ENCODE measurements around the gene MSANTD2. TPM values are rescaled to one million over a fixed set of nuclear protein-coding genes. Genes with fewer than 3 reads are reported as not detected.

Gene MSANTD2
- polyA plus RNA-seq, 6 donors from 2014 or later: 2.5 to 8.1 (median 3.4) TPM; not detected in 1

DNA sequence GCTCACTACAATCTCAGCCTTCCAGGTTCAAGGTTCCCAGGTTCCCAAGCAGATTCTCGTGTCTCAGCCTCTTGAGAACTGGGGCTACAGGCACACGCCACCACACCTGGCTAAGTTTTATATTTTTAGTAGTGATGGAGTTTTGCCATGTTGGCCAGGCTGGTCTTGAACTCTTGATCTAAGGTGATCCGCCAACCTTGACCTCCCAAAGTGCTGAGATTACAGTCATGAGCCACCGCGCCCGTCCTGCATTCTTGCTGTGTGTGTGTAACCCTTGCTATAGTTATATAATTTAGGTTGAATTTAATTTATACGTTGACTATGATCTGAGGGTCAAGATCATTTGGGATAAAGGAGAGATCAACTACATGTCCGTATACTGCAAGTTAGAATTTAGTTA lies 35.7 kb upstream of the MSANTD2 start:
- H3K9me3 Mint-ChIP-seq: no peaks in the 10 kb centered on the region
- H3K27ac Mint-ChIP-seq: peak overlapping the region in 2 of 6 donors; percentile 9 to 89
- peak overlapping the region in 7 of 8 donors; percentile 39 to 90 (median 83) for H3K4me3 Mint-ChIP-seq
- H3K36me3 Mint-ChIP-seq: no peaks in the 10 kb centered on the region
- no peak for DNase-seq
- no peak for ATAC-seq (ENCODE audit: low read depth in 2 of 2)
- peaks cover 12 to 33% (median 20%) of the 10 kb centered on the region in 3 donors for H3K4me1 Mint-ChIP-seq
- H3K27me3 Mint-ChIP-seq: peaks cover 43 to 58% (median 57%) of the 10 kb centered on the region in 3 donors

DNA sequence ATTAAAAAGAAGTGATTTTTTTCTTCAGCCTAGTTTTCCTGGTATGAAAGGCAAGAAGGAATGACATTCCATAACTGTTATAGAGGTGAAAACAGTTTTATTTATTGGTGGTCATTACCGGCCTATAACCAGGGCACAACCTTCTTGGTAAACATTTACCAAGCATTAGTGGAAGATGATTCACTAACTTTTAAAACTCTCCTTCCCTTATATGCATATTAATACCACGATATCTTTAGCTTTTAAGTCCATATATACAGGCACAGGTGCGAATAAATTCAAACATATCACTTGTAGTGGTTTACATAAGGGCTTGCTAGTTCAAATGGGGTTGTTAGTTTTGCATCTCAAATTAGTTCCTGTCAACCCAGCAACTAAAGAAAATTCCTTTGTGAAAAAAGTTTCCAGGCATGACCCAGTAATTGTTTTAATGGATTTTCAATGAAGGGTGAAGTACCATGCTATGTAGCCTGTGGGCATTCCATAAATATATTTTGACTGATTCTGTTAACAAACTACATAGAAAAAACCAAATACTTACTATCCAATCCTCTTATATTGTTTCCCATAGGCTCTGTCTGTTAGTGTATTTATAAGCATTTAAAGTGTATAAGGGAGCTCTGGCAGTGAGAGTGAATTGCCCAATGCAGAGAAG lies 34.4 kb upstream of the MSANTD2 start:
- Mint-ChIP-seq H3K4me1 (peaks cover 5 to 24% (median 13%) of the 10 kb centered on the region in 3 donors), H3K9me3 (no peaks in the 10 kb centered on the region), H3K4me3 (no peak overlapping the region), H3K27me3 (peaks cover 36 to 50% (median 44%) of the 10 kb centered on the region in 3 donors), H3K36me3 (no peaks in the 10 kb centered on the region), H3K27ac (no peak overlapping the region)
- no peak for DNase-seq
- ATAC-seq (ENCODE audit: low read depth in 2 of 2): no peak

DNA sequence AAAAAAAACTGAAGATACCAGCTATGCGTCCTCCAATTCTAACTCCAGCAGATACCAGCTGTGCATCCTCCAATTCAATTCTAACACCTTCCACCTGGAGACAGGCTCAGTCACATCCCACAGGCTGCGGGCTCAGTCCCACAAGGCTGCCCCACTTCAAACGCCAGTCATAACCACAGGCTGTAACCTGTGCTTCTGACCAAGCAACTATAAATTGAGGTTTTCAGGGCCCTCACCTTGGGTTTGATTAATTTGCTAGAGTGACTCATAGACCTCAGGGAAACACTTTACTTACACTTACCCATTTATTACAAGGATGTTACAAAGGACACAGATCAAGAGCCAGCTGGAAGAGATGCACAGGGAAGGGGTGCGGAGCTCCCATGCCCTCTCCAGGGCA lies 32.4 kb upstream of the MSANTD2 start:
- Mint-ChIP-seq H3K36me3 (no peaks in the 10 kb centered on the region), H3K27me3 (peaks cover 26 to 32% (median 32%) of the 10 kb centered on the region in 3 donors), H3K4me3 (no peak overlapping the region), H3K4me1 (peaks cover 5 to 13% (median 13%) of the 10 kb centered on the region in 3 donors), H3K27ac (no peak overlapping the region), H3K9me3 (no peaks in the 10 kb centered on the region)
- no peak for ATAC-seq (ENCODE audit: low read depth in 2 of 2)
- no peak for DNase-seq

DNA sequence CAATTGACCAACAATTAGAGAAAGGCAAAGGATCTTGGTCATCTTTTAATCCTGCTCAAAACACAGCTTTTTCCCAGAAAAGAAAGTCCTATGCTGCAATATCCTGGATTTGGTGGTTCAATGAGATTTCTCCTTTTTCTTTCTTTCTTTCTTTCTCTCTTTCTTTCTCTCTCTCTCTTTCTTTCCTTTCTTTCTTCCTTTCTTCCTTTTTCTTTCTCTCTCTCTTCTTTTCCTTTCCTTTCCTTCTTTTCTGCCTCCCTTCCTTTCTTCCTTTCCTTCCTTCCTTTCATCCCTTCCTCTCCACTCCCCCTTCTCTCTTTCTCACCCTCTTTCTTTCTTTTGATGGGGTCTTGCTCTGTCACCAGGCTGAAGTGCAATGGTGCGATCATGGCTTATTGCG lies 31.7 kb upstream of the MSANTD2 start:
- Mint-ChIP-seq H3K4me3 (no peak overlapping the region), H3K9me3 (no peaks in the 10 kb centered on the region), H3K27me3 (peaks cover 24 to 39% (median 37%) of the 10 kb centered on the region in 3 donors), H3K27ac (no peak overlapping the region), H3K4me1 (peaks cover 5 to 9% (median 8%) of the 10 kb centered on the region in 3 donors), H3K36me3 (no peaks in the 10 kb centered on the region)
- ATAC-seq (ENCODE audit: low read depth in 2 of 2): no peak
- DNase-seq: no peak

DNA sequence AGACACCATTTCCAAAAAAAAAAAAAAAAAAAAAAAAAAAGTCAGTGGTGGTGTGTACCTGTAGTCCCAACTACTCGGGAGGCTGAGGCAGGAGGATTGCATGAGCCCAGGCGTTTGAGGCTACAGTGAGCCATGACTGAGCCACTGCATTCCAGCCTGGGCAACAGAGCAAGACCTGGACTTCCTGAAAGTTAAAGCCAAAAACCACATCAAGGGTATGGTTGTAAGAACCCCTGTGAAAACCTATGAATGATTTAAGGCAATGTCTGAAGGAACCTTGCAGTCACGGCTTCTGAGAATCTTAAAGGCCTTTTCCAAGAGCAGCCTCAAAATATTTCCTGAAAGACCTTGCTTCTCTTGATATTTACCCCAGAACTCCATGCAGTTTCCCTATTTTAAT lies 30.5 kb upstream of the MSANTD2 start:
- H3K27me3 Mint-ChIP-seq: peaks cover 29 to 40% (median 40%) of the 10 kb centered on the region in 3 donors
- ATAC-seq (ENCODE audit: low read depth in 2 of 2) (no peak), DNase-seq (no peak)
- no peaks in the 10 kb centered on the region for H3K9me3 Mint-ChIP-seq
- H3K4me3 Mint-ChIP-seq: no peak overlapping the region
- H3K36me3 Mint-ChIP-seq: no peaks in the 10 kb centered on the region
- no peak overlapping the region for H3K27ac Mint-ChIP-seq
- no peaks in the 10 kb centered on the region for H3K4me1 Mint-ChIP-seq

DNA sequence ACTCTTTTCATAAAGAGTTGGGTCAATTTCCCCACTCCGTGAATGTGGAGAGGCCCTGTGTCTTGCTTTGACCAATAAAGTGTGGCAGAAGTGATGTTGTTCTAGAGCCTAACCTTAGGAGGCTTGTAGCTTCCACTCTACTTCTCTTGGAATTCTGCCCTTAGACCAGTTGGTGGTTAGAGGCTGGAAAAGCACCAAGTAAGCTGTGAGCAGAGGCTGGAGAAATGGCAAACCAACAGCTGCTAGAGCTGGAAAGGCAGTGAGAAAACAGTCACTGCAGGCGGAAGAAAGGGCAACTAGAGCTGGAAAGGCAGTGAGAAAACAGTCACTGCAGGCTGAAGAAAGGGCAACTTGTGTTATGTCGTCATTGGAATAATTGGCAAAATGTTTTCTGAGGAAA lies 29.8 kb upstream of the MSANTD2 start:
- Mint-ChIP-seq H3K36me3 (no peaks in the 10 kb centered on the region), H3K27me3 (peaks cover 29 to 46% (median 38%) of the 10 kb centered on the region in 3 donors), H3K27ac (no peak overlapping the region), H3K4me3 (no peak overlapping the region), H3K4me1 (no peaks in the 10 kb centered on the region), H3K9me3 (no peaks in the 10 kb centered on the region)
- ATAC-seq (ENCODE audit: low read depth in 2 of 2) (no peak), DNase-seq (no peak)

DNA sequence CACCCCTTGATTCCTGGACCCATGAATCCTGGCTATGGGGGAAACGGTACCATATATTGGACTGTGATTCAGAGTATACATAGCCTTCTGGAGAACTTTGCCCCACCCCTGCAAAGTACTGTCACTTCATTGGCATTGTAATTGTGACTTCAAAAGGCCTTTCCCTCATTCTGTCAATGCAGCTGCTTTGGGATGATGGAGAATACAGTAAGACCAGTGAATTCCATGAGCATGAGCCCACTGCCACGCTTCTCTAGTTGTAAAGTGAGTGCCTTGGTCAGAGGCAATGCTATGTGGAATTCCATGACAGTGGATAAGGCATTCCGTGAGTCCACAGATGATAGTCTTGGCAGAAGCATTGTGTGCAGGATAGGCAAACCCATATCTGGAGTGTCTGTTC lies 25.7 kb upstream of the MSANTD2 start:
- ATAC-seq (ENCODE audit: low read depth in 2 of 2): no peak
- H3K9me3 Mint-ChIP-seq: peaks cover 0 to 4% (median 0%) of the 10 kb centered on the region in 7 donors

DNA sequence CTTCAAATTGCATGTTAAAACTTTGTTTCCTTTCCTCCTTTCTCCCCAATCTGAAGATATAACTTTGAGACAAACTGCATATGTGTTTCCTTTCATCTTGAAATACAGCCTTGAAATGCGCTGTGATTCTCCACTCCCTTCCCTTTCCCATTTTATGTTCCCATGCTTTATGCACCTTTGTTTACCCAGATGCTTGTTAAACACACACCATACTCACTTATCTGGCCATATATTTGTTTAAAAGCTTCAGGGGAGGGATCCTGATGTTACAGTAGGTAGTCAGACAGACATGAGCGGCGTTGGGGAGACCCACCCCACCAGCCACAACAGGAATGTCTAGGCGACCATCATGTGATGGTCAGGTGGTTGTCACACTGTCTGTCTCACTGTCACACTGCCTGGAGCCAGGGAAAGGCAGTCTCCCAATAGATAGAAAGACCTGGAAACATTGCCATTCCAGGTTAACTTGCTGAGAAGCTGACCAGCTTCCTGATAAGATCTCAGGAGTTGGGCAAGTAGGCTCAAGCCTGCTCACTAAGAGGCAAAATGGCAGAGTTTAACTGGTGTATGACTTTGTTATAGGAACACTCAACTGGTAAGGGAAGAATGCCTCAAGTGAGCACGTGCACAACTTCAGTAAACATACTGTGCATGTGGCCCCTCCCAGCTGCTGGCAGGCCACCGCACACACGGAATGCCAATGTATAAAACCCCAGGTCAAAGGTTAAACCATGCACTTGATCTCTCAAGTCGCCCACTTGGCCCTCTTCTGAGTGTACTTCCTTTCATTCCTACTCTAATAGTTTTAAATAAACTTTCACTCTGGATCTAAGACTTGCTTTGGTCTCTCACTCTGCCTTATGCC lies 23.5 kb upstream of the MSANTD2 start:
- H3K9me3 Mint-ChIP-seq: peaks cover 0 to 4% (median 0%) of the 10 kb centered on the region in 7 donors
- no peak overlapping the region for H3K27ac Mint-ChIP-seq
- no peaks in the 10 kb centered on the region for H3K36me3 Mint-ChIP-seq
- DNase-seq: no peak
- no peak overlapping the region for H3K4me3 Mint-ChIP-seq
- H3K4me1 Mint-ChIP-seq: no peaks in the 10 kb centered on the region
- ATAC-seq (ENCODE audit: low read depth in 2 of 2): no peak
- peaks cover 57 to 65% (median 62%) of the 10 kb centered on the region in 3 donors for H3K27me3 Mint-ChIP-seq

More for the DNA sequence above, 25.7 kb upstream of the MSANTD2 start:
- H3K27me3 Mint-ChIP-seq: peaks cover 49 to 61% (median 59%) of the 10 kb centered on the region in 3 donors
- no peak overlapping the region for H3K4me3 Mint-ChIP-seq
- H3K27ac Mint-ChIP-seq: no peak overlapping the region
- H3K36me3 Mint-ChIP-seq: no peaks in the 10 kb centered on the region
- no peaks in the 10 kb centered on the region for H3K4me1 Mint-ChIP-seq
- no peak for DNase-seq

DNA sequence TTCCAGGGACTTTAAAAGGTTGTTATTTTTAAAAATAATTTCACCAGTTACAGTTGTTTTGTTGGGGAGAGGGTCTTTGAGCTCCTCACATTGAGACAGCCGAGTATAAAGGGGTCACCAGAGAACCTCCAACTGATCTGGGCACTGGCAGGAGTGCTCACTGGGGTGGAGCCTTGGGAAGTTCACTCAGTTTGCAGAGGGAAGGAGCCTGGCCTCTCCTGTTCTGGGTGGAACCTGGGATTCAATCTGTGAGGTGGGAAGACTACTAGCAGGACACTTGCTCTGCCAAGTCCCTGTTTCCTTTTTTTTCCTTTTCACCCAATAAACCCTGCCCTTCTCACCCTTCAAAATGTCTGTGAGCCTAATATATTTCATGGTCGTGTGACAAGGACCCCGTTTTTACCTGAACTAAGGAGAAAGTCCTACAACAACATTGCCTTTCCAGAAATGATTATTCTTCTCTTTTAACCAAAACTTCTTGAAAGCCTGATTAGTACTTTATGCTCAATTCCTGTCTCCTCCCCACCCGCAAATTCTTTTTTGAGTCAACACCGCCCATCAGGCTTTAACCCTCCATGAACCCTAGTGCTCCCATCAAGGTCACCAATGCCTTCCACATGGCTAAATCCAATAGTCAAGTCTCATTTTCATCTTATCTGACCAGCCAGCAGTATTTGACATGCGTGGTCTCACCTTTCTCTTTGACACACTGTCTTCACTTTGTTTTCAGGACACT lies 22.0 kb upstream of the MSANTD2 start:
- H3K27me3 Mint-ChIP-seq: peaks cover 67 to 71% (median 71%) of the 10 kb centered on the region in 3 donors
- H3K36me3 Mint-ChIP-seq: no peaks in the 10 kb centered on the region
- no peak overlapping the region for H3K4me3 Mint-ChIP-seq
- H3K9me3 Mint-ChIP-seq: peaks cover 0 to 4% (median 0%) of the 10 kb centered on the region in 7 donors
- DNase-seq (no peak), ATAC-seq (ENCODE audit: low read depth in 2 of 2) (no peak)
- no peaks in the 10 kb centered on the region for H3K4me1 Mint-ChIP-seq
- no peak overlapping the region for H3K27ac Mint-ChIP-seq

DNA sequence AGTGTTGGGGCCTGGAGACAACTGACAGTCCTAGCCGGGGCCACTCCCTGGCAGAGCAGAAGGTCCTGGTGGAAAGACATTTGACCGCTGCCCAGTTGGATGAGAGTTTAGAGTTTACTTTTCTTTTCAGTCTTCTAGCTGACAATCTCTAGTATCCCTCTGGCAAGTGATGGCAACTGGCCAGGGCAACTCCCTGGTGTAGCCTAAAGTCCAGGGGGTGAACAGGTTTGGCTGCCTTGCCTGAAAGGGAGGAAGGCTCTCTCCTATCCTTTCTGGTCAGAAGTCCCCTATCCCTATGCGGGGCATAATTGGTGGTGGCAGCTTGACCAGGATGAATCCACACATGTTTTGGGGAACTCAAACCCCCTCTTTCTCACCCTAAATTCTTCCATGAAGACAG lies 16.8 kb upstream of the MSANTD2 start:
- Mint-ChIP-seq H3K36me3 (no peaks in the 10 kb centered on the region), H3K4me1 (no peaks in the 10 kb centered on the region), H3K4me3 (no peak overlapping the region), H3K9me3 (peaks cover 0 to 4% (median 0%) of the 10 kb centered on the region in 7 donors), H3K27me3 (peaks cover 49 to 67% (median 49%) of the 10 kb centered on the region in 3 donors), H3K27ac (no peak overlapping the region)
- ATAC-seq (ENCODE audit: low read depth in 2 of 2): no peak
- no peak for DNase-seq

DNA sequence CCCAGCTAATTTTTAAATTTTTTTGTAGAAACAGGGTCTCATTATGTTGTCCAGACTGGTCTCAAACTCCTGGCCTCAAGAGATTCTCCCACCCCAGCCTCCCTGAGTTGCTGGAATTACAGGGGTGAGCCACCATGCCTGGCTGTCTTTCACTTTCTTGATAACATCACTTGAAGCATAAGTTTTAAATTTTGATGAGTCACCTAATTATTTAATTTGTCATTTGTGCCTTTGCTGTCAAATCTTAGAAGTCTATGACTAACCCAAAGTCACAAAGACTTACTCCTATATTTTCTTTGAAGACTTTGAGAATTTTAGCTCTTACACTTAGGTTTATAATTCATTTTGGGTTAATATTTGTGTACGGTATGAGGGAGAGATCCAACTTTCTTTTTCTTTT lies 14.5 kb upstream of the MSANTD2 start:
- Mint-ChIP-seq H3K9me3 (no peaks in the 10 kb centered on the region), H3K27ac (no peak overlapping the region), H3K36me3 (no peaks in the 10 kb centered on the region), H3K27me3 (peaks cover 40 to 66% (median 41%) of the 10 kb centered on the region in 3 donors), H3K4me3 (no peak overlapping the region), H3K4me1 (no peaks in the 10 kb centered on the region)
- no peak for ATAC-seq (ENCODE audit: low read depth in 2 of 2)
- DNase-seq: no peak

DNA sequence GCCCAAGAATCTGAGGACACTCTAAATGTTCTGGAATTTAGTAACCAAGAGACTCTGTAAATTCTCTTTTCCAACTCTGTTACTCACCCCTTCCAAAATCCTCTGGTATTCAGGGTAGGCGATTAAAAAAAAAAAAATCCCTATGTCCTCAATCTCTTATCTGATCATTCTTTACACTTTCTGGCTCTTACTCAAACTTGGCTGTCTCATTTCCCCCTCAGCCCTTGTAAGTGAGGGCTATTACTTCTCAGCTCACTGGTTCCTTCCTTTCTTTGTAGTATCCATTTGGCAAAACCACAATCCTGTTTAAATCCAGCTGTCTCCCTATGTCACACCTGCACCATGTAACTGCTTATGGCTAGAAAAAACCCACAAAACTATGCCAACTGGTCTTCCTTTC lies 12.7 kb upstream of the MSANTD2 start:
- no peak overlapping the region for H3K4me3 Mint-ChIP-seq
- H3K27me3 Mint-ChIP-seq: peaks cover 27 to 61% (median 30%) of the 10 kb centered on the region in 3 donors
- H3K4me1 Mint-ChIP-seq: no peaks in the 10 kb centered on the region
- DNase-seq: no peak
- H3K9me3 Mint-ChIP-seq: no peaks in the 10 kb centered on the region
- no peak overlapping the region for H3K27ac Mint-ChIP-seq
- no peak for ATAC-seq (ENCODE audit: low read depth in 2 of 2)
- peaks cover 3 to 4% of the 10 kb centered on the region in 2 donors for H3K36me3 Mint-ChIP-seq

DNA sequence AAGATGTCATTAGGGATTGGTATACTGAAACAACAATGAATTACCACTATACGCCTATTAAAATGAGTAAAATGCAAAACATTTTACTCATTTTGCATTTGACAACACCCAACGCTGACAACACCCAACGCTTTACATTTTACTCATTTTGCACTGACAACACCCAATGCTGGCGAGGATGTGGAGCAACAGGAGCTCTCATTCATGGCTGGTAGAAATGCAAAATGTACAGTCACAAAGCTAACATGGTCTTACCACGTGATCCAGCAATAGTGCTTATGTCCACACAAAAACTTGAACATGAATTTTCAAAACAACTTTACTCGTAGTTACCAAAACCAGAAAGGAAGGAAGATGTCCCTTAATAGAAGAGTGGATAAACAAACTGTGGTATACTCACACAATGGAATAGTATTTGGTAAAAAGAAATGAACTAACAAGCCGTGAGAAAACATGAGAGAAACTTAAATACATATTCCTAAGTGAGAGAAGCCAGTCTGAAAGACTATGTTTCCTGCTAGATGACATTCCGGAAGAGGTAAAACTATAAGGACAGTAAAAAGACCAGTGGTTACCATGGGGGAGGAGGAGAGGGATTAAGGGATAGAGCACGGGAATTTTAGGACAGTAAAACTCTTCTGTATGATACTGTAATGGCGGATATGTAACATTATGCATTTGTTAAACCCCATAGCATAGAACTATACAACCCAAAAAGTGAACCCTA lies 11.4 kb upstream of the MSANTD2 start:
- no peak overlapping the region for H3K27ac Mint-ChIP-seq
- peaks cover 11 to 12% of the 10 kb centered on the region in 2 donors for H3K36me3 Mint-ChIP-seq
- no peaks in the 10 kb centered on the region for H3K9me3 Mint-ChIP-seq
- H3K4me1 Mint-ChIP-seq: no peaks in the 10 kb centered on the region
- ATAC-seq (ENCODE audit: low read depth in 2 of 2) (no peak), DNase-seq (no peak)
- peaks cover 14 to 53% (median 18%) of the 10 kb centered on the region in 3 donors for H3K27me3 Mint-ChIP-seq
- no peak overlapping the region for H3K4me3 Mint-ChIP-seq
